LNCAP (cell line): ENCODE data around the gene ZNF467.

Experiments used
- TF ChIP-seq, protein P1 (sequence below): fragments of 450-650 bp; IDR thresholded peaks from 2 replicates; pipeline ENCODE4 v1.5.1; 2017; ENCODE audit warnings: mild to moderate bottlenecking

ZNF467 gene

DNA sequence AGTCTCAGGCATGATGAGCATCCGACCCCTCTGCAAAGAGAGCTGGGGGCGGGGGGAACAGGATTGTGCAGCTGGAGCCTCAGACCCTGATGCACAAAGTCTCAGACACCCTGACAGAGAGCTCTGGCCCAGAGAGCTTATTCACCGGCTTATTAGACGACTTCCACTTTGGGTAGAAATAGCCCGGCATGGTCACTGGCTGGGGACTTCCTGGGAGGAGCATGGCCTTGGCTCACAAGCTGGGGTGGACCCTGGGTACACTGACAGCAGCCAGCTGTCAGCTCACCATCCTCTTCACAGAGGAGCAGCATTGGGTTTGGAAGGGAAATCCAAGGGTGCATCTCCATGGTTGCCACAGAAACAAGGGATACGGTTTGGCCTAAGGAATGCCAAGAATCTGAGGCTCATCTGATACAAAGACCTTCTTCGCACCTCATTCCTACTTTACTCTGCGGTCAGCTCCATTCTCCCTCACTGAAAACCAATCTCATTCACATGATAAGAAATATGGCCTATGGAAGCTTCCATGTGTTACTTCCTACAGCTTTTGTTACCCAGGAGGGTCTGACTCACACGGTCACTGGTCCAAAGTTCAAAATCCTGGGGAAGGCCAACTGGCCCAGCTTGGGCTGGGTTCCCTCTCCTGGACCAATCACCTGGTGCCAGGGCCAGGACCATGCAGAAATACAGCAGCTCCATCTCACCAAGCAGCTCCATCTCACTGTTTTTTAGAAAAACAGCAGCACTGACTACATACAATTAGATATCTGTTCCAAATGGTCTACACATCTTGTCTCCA, 25.1 kb downstream of the ZNF467 start:
- TF ChIP-seq, protein P1, sequence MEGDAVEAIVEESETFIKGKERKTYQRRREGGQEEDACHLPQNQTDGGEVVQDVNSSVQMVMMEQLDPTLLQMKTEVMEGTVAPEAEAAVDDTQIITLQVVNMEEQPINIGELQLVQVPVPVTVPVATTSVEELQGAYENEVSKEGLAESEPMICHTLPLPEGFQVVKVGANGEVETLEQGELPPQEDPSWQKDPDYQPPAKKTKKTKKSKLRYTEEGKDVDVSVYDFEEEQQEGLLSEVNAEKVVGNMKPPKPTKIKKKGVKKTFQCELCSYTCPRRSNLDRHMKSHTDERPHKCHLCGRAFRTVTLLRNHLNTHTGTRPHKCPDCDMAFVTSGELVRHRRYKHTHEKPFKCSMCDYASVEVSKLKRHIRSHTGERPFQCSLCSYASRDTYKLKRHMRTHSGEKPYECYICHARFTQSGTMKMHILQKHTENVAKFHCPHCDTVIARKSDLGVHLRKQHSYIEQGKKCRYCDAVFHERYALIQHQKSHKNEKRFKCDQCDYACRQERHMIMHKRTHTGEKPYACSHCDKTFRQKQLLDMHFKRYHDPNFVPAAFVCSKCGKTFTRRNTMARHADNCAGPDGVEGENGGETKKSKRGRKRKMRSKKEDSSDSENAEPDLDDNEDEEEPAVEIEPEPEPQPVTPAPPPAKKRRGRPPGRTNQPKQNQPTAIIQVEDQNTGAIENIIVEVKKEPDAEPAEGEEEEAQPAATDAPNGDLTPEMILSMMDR: no peak

- TF ChIP-seq, protein P1: no peak
Observed at GRCh38 chr7:149743476-149744255, 29.7 kb downstream of the ZNF467 start.

DNA sequence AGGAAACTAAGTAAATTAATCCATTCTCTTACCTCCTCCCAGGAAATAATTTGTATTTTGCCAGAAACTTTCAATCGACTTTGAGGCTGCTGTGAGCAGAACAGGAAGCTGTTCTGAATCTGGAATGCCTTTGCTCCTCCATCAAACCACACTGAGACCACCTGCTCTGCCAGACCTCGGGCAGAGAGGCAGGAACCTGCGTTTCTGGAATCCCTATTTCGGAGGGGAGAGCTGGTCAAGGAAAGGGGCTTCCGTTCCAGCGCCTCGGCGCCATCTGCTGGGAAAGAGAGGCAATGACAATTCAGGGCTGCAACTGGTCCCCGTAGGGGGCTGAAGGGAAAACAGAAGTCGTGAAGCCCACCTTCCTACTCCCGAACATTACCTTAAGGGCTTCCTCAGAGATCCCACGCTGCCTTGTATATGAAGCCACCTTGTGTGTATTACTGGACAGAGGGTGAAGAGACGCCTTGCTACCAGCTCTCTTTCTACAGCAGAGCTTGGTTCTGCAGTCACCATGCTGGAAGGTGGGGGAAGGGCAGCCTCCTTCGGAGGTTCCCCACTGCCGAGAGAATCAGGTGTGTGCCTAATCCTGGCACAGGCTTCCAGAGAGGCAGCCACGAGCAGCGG, 31.2 kb downstream of the ZNF467 start:
- TF ChIP-seq, protein P1: peak; percentile 97

DNA sequence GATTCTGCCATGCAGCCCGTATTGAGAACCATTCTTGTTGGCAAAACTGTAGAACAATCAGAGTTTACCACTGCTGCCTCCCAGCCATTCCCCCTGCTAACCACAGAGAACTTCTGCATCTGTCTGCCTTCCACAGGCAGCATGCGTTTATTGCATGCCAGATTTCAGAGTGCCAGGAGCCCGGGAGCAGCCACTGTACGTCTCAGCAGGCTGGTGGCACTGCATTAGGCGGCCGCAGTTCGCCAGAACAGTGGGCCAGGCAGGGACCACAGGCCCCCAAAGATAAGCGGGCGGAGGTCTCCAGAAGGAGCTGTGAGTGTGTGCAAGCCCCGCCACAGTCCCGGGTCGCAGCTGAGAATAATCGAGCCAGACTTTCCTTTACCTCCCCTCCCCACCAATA, 31.8 kb downstream of the ZNF467 start:
- TF ChIP-seq, protein P1: no peak

DNA sequence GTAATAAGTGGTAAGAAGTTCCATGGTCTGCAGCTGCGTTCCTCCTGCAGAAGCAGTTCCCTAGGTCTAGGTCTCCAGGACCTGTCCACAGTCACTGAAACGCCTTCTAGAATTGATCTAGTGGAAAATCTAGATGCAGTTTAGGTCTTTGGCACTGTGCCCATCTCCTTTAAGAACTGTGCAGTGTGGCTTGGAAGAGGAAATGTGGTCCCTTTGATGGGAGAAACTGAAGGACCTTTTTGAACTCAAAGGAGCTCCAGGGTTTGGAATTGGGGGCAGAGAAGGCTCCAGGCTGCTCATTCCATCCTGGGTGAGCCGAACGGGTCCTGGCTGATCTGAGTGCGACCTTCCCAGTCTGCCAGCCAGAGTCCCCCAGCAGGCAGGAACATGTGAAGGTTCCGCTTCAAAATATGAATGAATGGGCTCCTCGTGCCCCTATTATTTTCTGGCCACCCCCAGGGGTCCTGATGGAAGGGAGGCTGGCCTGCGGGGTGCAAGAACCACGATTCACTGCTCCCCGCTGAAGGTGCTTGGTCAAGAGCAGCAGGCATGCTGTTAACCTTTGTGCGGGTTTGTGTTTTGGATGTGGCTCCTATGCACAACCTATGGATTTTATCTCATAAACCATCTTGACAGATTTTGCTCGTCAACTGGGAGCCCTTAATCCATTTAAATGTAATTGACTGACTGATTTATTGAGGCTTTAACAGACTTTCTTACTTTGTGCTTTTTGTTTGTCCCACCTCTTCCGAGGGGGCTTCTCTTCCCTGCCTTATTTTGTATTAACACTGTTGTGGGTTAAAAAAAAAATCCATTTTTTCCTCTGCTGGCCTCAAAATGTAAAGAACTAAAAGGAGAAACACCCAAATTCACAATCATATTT, 36.7 kb downstream of the ZNF467 start:
- TF ChIP-seq, protein P1: no peak

GRCh38 chr7:149735779-149736477, 37.5 kb downstream of the ZNF467 start:
- TF ChIP-seq, protein P1: no peak
